Endothelial cell of umbilical vein (primary cell): Measurements from ENCODE around the gene OTOP1. TPM values are rescaled to one million over a fixed set of nuclear protein-coding genes. Genes with fewer than 3 reads are reported as not detected.
"Not testable (repeated sequence)": the region's sequence is repeated elsewhere in the genome, so short reads cannot be mapped to it uniquely, and the experiment has no call there.

Experiments
- BruUV-seq: library from RNA; stranded (reverse); fragments of 400-500 nt; replicated peaks from 2 replicates; lab custom pipeline; 2021; lab: Mats Ljungman, UMichigan
- CTCF ChIA-PET: fragments of 300-600, 350-600 bp; sonication (Branson Sonifier 250); formaldehyde crosslinking; loops from one replicate; lab custom pipeline; 2021; ENCODE audit warnings: antibody characterized with exemption, inconsistent platforms; lab: Charles Lee
- POLR2A ChIA-PET: fragments of 300-600, 350-600 bp; sonication (Branson Sonifier 250); formaldehyde crosslinking; loops from one replicate; lab custom pipeline; 2021; ENCODE audit warnings: antibody characterized with exemption, inconsistent platforms; lab: Charles Lee
- DNase-seq: peaks from one replicate; pipeline ENCODE4 v3.0.0-alpha.2; 2011; ENCODE audit warnings: low read depth, low spot score
- FAIRE-seq: peaks from 2 replicates; lab custom pipeline; 2011; peaks lifted over from hg19 to GRCh38; lab: Jason Lieb, UNC
- H2AFZ ChIP-seq: 2 replicates; pipeline ENCODE4 v1.6.0; 2012; ENCODE audit warnings: low read depth, low read length, control low read depth, inconsistent platforms
- H3K27ac ChIP-seq: 2 replicates; pipeline ENCODE4 v1.5.1; 2011; ENCODE audit warnings: low read depth, mild to moderate bottlenecking, control low read depth, low read length, moderate library complexity; ENCODE audit not compliant: insufficient read depth
- H3K27me3 ChIP-seq, 2 experiments: 2 replicates each; pipeline versions ENCODE4 v1.6.0 to v1.6.1; 2011; ENCODE audit warnings: low read length in 2 of 2, mixed read lengths in 1 of 2; ENCODE audit not compliant: control insufficient read depth in 2 of 2, insufficient read depth in 2 of 2
- H3K36me3 ChIP-seq, 2 experiments: 2 replicates in 1 of 2; 3 replicates in 1 of 2; pipeline ENCODE4 v1.5.1; 2011; ENCODE audit warnings: low read length in 2 of 2, mild to moderate bottlenecking in 1 of 2, moderate library complexity in 1 of 2; ENCODE audit not compliant: control insufficient read depth in 2 of 2, insufficient read depth in 2 of 2; ENCODE audit errors: extremely low read depth in 1 of 2
- H3K4me1 ChIP-seq: 3 replicates; pipeline ENCODE4 v1.5.1; 2011; ENCODE audit warnings: mild to moderate bottlenecking, low read length; ENCODE audit not compliant: control insufficient read depth, insufficient read depth; ENCODE audit errors: extremely low read depth
- H3K4me2 ChIP-seq: 2 replicates; pipeline ENCODE4 v1.6.1; 2011; ENCODE audit warnings: low read length, control low read depth, mixed read lengths; ENCODE audit not compliant: insufficient read depth
- H3K4me3 ChIP-seq, 3 experiments: fragments of 200-600 bp in 1 of 3; sonication (generic), shearing (Covaris generic) in 1 of 3; replicated peaks in 1 of 3; 2 replicates each; pipeline ENCODE4 v1.5.1; 2011 to 2016; ENCODE audit warnings: control low read depth in 3 of 3, low read length in 3 of 3, mild to moderate bottlenecking in 2 of 3, inconsistent platforms in 1 of 3, low read depth in 1 of 3, moderate library complexity in 1 of 3; ENCODE audit not compliant: insufficient read depth in 1 of 3
- H3K79me2 ChIP-seq: 2 replicates; pipeline ENCODE4 v1.6.0; 2012; ENCODE audit warnings: low read length, inconsistent platforms; ENCODE audit not compliant: control insufficient read depth, insufficient read depth
- H3K9ac ChIP-seq: replicated peaks from 2 replicates; pipeline ENCODE3; 2011; ENCODE audit warnings: low read length, control low read depth; ENCODE audit not compliant: insufficient read depth; ENCODE audit errors: extremely low read depth
- H3K9me1 ChIP-seq: replicated peaks from 3 replicates; pipeline ENCODE4 v1.6.0; 2011; ENCODE audit warnings: mild to moderate bottlenecking, low read length; ENCODE audit not compliant: control insufficient read depth, insufficient read depth; ENCODE audit errors: extremely low read depth
- H3K9me3 ChIP-seq: replicated peaks from 2 replicates; pipeline ENCODE4 v1.5.1; 2012; ENCODE audit warnings: low read length, inconsistent platforms; ENCODE audit not compliant: control insufficient read depth, insufficient read depth
- H4K20me1 ChIP-seq: replicated peaks from 2 replicates; pipeline ENCODE3; 2011; ENCODE audit warnings: mild to moderate bottlenecking, low read length; ENCODE audit not compliant: control insufficient read depth, insufficient read depth; ENCODE audit errors: extremely low read depth
- dilution Hi-C: fragments of 300-500 bp; cut with MboI; formaldehyde crosslinking; loops from one replicate; pipeline ENCODE4 v1.15.0; 2019; ENCODE audit warnings: low sequenced_read_pairs; ENCODE audit not compliant: extremely low pct_ligation_motif_present
- intact Hi-C: fragments of 100-400 bp; cut with micrococcal nuclease; formaldehyde crosslinking; loops from one replicate; pipeline ENCODE4 v1.10.0; 2022
- polyA plus RNA-seq, 4 experiments: library from polyadenylated mRNA; depleted of rRNA in 3 of 4; stranded (reverse) in 3 of 4; unstranded in 1 of 4; fragments of >200 nt; gene quantifications; 2 replicates each; pipeline versions ENCODE4 v1.2.1 to v1.2.3, GENCODE V29; 2011 to 2012; ENCODE audit warnings: missing spikeins in 1 of 4
- total RNA-seq: library from RNA; stranded (reverse); gene quantifications from 2 replicates; pipeline ENCODE4 v1.2.3, GENCODE V29; 2021

The OTOP1 gene
- total and polyA plus RNA-seq, 2 donors (not counting 3 experiments of a cell fraction or from before 2014, with no cell fraction given) = not detected

DNA sequence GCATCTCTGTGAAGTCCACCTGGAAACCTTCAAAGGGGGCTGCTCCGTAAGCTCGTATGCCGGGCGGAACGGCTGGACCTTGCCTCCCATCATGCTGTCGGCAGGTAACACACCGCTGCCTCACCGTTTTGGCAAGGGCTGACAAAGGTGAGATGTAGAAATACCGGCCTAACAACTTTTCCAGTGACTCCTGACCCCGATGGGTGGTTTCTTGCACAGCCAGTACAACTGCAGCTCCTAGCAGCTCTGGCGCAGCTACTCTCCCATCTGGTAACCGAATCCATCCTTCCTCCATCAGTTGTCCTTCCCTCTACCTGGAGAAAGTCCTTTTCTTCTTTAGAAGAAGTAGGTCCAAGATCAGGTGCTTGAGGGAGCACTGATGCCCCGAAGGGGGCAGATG lies 59.7 kb downstream of the OTOP1 start:
- H3K4me2 ChIP-seq, H3K27me3 ChIP-seq, H3K27ac ChIP-seq, BruUV-seq, POLR2A ChIA-PET, intact Hi-C loops, H3K4me3 ChIP-seq, DNase-seq, FAIRE-seq, H3K36me3 ChIP-seq, H3K9ac ChIP-seq, H3K9me3 ChIP-seq, H3K9me1 ChIP-seq, dilution Hi-C loops, H4K20me1 ChIP-seq, H3K79me2 ChIP-seq, H2AFZ ChIP-seq, H3K4me1 ChIP-seq: not testable (repeated sequence)
- CTCF ChIA-PET = interaction anchor here (1.6 kb wide), 1 partner anchor 16 kb away, joined by 4 read pairs; no protein-coding TSS in a partner anchor

- H3K27me3 ChIP-seq, H3K4me1 ChIP-seq, H3K36me3 ChIP-seq, FAIRE-seq, H3K9ac ChIP-seq, H3K4me2 ChIP-seq, H3K9me3 ChIP-seq, POLR2A ChIA-PET, dilution Hi-C loops, BruUV-seq, H3K27ac ChIP-seq, H3K9me1 ChIP-seq, H3K4me3 ChIP-seq, DNase-seq, H3K79me2 ChIP-seq, H4K20me1 ChIP-seq, intact Hi-C loops, CTCF ChIA-PET, H2AFZ ChIP-seq: not testable (repeated sequence)
These were observed 60.9 kb downstream of the OTOP1 start for GRCh38 chr4:4165701-4166392.

- H3K27ac ChIP-seq, H4K20me1 ChIP-seq, H3K79me2 ChIP-seq, H3K4me3 ChIP-seq, H3K4me2 ChIP-seq, H3K4me1 ChIP-seq, intact Hi-C loops, H3K27me3 ChIP-seq, H2AFZ ChIP-seq, FAIRE-seq, H3K9me1 ChIP-seq, H3K9ac ChIP-seq, dilution Hi-C loops, H3K9me3 ChIP-seq, BruUV-seq, DNase-seq, POLR2A ChIA-PET, H3K36me3 ChIP-seq: not testable (repeated sequence)
- CTCF ChIA-PET = interaction anchor here (1.7 kb wide), 1 partner anchor 19 kb away, joined by 3 read pairs; no protein-coding TSS in a partner anchor
These were observed 62.1 kb downstream of the OTOP1 start for GRCh38 chr4:4164532-4165173.

DNA sequence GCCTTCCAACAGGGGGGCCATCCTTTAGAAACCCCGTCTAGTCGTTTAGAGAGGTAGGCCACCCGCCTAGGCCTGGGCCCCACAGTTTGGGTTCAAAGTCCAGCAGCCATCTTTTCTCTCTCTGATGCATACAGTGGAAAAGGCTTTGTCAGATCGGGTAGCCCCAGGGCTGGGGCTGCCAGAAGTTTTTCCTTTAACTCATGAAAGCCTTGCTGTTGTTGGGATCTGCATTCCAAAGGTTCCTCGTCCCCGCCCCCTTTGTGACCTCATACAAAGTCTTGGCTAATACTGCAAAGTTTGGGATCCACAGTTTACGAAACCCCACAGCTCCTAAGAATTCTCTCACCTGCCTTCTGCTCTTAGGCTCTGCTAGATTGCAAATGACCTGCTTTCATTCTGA lies 64.5 kb downstream of the OTOP1 start:
- BruUV-seq, H3K9ac ChIP-seq, H3K4me2 ChIP-seq, H3K4me3 ChIP-seq, H3K9me1 ChIP-seq, H3K36me3 ChIP-seq, H3K27ac ChIP-seq, H3K4me1 ChIP-seq, intact Hi-C loops, DNase-seq, CTCF ChIA-PET, FAIRE-seq, H3K79me2 ChIP-seq, H3K27me3 ChIP-seq, H4K20me1 ChIP-seq, H3K9me3 ChIP-seq, H2AFZ ChIP-seq, POLR2A ChIA-PET, dilution Hi-C loops: not testable (repeated sequence)
